HFFc6 (cell line): ENCODE data around the gene TXNDC12. TPM values are rescaled to one million over a fixed set of nuclear protein-coding genes. Genes with fewer than 3 reads are reported as not detected.

Experiments
- DNase-seq: peaks from one replicate; pipeline ENCODE4 v3.0.0-alpha.2; 2018
- H3K27ac Mint-ChIP-seq: 2 replicates; pipeline ENCODE4 v1.8.0; 2020; ENCODE audit warnings: mild to moderate bottlenecking, mixed read lengths
- H3K27me3 Mint-ChIP-seq: 2 replicates; pipeline ENCODE4 v1.8.0; 2021; ENCODE audit warnings: mild to moderate bottlenecking, moderate library complexity, mixed read lengths; ENCODE audit not compliant: insufficient read depth
- H3K36me3 Mint-ChIP-seq: 2 replicates; pipeline ENCODE4 v1.8.0; 2021; ENCODE audit warnings: low read depth, mixed read lengths
- H3K4me1 Mint-ChIP-seq: 2 replicates; pipeline ENCODE4 v1.8.0; 2020; ENCODE audit warnings: low read depth, mixed read lengths
- H3K4me3 Mint-ChIP-seq: 2 replicates; pipeline ENCODE4 v1.8.0; 2020; ENCODE audit warnings: mild to moderate bottlenecking, moderate library complexity, mixed read lengths
- H3K9me3 Mint-ChIP-seq: 2 replicates; pipeline ENCODE4 v1.8.0; 2020; ENCODE audit warnings: mild to moderate bottlenecking, mixed read lengths
- CTCF ChIP-seq: fragments of 200-600 bp; sonication (generic); IDR thresholded peaks from 2 replicates; pipeline ENCODE4 v1.5.0; 2021; ENCODE audit warnings: antibody characterized with exemption, mild to moderate bottlenecking
- total RNA-seq, 6 experiments: library from RNA; stranded (reverse); fragmentation: NEBNext Ultra II Directional; extraction: Animal tissue kit (Norgen Biotek cat#: 25700); gene quantifications; 2 replicates in 1 of 6; 3 replicates in 5 of 6; pipeline ENCODE4 v1.2.3, GENCODE V29; 2021

The TXNDC12 gene
- total RNA-seq, 6 experiments from 2014 or later, result 61.4 to 72.0 (median 68.7) TPM

- Mint-ChIP-seq H3K4me1 (peaks cover 40% of the 10 kb centered on the region), H3K4me3 (no peak overlapping the region), H3K27ac (no peak overlapping the region), H3K27me3 (peaks cover 5% of the 10 kb centered on the region), H3K36me3 (peaks cover 21% of the 10 kb centered on the region), H3K9me3 (no peaks in the 10 kb centered on the region)
- no peak for TF ChIP-seq CTCF
- DNase-seq, result no peak
Measured at GRCh38 chr1:52059888-52060287, 4.9 kb upstream of the TXNDC12 start.

GRCh38 chr1:52059321-52059720, 4.3 kb upstream of the TXNDC12 start:
- Mint-ChIP-seq H3K4me1 (peaks cover 42% of the 10 kb centered on the region), H3K4me3 (peak overlapping the region; percentile 100), H3K9me3 (no peaks in the 10 kb centered on the region), H3K27me3 (peaks cover 6% of the 10 kb centered on the region), H3K36me3 (peaks cover 21% of the 10 kb centered on the region), H3K27ac (peak overlapping the region; percentile 53; the same call in 1 of the 2 replicates)
- no peak for TF ChIP-seq CTCF
- peak; percentile 38 for DNase-seq

GRCh38 chr1:52057876-52058415, 3.0 kb upstream of the TXNDC12 start:
- Mint-ChIP-seq H3K4me1 (peaks cover 52% of the 10 kb centered on the region), H3K4me3 (peak overlapping the region; percentile 100), H3K9me3 (no peaks in the 10 kb centered on the region), H3K27me3 (peaks cover 4% of the 10 kb centered on the region), H3K36me3 (peaks cover 21% of the 10 kb centered on the region), H3K27ac (peak overlapping the region; percentile 99)
- no peak for TF ChIP-seq CTCF
- DNase-seq, result no peak

- no peak for DNase-seq
- peaks cover 27% of the 10 kb centered on the region for H3K36me3 Mint-ChIP-seq
Measured at GRCh38 chr1:52057255-52057654, 2.3 kb upstream of the TXNDC12 start.

GRCh38 chr1:52056937-52057231, 1.9 kb upstream of the TXNDC12 start:
- Mint-ChIP-seq H3K9me3 (no peaks in the 10 kb centered on the region), H3K36me3 (peaks cover 30% of the 10 kb centered on the region), H3K4me1 (peaks cover 59% of the 10 kb centered on the region), H3K27me3 (peaks cover 4% of the 10 kb centered on the region), H3K4me3 (peak overlapping the region; percentile 100), H3K27ac (peak overlapping the region; percentile 99)
- no peak for DNase-seq
- no peak for TF ChIP-seq CTCF

More at GRCh38 chr1:52057255-52057654, 2.3 kb upstream of the TXNDC12 start:
- H3K9me3 Mint-ChIP-seq, result no peaks in the 10 kb centered on the region
- peaks cover 56% of the 10 kb centered on the region for H3K4me1 Mint-ChIP-seq
- H3K4me3 Mint-ChIP-seq, result peak overlapping the region; percentile 100
- peaks cover 4% of the 10 kb centered on the region for H3K27me3 Mint-ChIP-seq
- H3K27ac Mint-ChIP-seq, result peak overlapping the region; percentile 99
- no peak for TF ChIP-seq CTCF
